ENCODE measurements around the gene SPAG4.

- TF ChIP-seq CTCF (IDR thresholded peaks at IDR 0.05; ENCODE audit: insufficient read depth, low read depth, low read length) (no peak), EZH2 (IDR thresholded peaks at IDR 0.05; ENCODE audit: insufficient read depth, low read length) (no peak)
Observed at GRCh38 chr20:35669681-35670080, 54.1 kb downstream of the SPAG4 start.

Measured in astrocyte (in vitro differentiated cells and primary cell).